ENCODE results near the gene ANGPTL4.

DNA sequence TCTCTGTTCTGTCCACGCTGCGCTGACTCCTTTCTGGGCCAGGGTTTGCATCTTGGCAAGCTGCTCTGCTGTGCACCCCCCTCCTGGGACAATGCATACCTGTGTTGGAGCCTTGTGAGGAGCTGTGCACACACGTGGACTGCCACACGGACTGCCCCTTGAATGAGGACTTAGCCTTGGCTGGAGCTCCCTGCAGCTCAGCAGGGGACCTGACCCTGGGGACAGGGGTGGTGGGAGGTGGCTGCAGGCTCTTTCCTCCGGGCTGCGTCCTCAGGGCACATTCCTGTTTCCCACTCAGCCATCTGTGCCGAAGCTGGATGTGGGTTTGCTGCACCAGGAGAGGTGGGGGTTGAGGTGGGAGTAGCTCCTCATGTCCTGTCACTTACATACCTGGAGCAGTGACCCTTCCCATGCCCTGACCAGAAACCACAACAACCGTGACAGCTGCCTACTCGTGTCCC lies 34.4 kb downstream of the ANGPTL4 start:
- TF ChIP-seq, protein P1, sequence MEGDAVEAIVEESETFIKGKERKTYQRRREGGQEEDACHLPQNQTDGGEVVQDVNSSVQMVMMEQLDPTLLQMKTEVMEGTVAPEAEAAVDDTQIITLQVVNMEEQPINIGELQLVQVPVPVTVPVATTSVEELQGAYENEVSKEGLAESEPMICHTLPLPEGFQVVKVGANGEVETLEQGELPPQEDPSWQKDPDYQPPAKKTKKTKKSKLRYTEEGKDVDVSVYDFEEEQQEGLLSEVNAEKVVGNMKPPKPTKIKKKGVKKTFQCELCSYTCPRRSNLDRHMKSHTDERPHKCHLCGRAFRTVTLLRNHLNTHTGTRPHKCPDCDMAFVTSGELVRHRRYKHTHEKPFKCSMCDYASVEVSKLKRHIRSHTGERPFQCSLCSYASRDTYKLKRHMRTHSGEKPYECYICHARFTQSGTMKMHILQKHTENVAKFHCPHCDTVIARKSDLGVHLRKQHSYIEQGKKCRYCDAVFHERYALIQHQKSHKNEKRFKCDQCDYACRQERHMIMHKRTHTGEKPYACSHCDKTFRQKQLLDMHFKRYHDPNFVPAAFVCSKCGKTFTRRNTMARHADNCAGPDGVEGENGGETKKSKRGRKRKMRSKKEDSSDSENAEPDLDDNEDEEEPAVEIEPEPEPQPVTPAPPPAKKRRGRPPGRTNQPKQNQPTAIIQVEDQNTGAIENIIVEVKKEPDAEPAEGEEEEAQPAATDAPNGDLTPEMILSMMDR (IDR thresholded peaks at IDR 0.05; ENCODE audit: insufficient read depth, low read length): no peak
- TF ChIP-seq POLR2AphosphoS5 (IDR thresholded peaks at IDR 0.05; ENCODE audit: low read depth) (no peak), GABPA (IDR thresholded peaks at IDR 0.05; ENCODE audit: low read depth) (no peak), SPI1 (IDR thresholded peaks at IDR 0.05; ENCODE audit: borderline replicate concordance, low read depth) (no peak)
- TF ChIP-seq, protein P2, sequence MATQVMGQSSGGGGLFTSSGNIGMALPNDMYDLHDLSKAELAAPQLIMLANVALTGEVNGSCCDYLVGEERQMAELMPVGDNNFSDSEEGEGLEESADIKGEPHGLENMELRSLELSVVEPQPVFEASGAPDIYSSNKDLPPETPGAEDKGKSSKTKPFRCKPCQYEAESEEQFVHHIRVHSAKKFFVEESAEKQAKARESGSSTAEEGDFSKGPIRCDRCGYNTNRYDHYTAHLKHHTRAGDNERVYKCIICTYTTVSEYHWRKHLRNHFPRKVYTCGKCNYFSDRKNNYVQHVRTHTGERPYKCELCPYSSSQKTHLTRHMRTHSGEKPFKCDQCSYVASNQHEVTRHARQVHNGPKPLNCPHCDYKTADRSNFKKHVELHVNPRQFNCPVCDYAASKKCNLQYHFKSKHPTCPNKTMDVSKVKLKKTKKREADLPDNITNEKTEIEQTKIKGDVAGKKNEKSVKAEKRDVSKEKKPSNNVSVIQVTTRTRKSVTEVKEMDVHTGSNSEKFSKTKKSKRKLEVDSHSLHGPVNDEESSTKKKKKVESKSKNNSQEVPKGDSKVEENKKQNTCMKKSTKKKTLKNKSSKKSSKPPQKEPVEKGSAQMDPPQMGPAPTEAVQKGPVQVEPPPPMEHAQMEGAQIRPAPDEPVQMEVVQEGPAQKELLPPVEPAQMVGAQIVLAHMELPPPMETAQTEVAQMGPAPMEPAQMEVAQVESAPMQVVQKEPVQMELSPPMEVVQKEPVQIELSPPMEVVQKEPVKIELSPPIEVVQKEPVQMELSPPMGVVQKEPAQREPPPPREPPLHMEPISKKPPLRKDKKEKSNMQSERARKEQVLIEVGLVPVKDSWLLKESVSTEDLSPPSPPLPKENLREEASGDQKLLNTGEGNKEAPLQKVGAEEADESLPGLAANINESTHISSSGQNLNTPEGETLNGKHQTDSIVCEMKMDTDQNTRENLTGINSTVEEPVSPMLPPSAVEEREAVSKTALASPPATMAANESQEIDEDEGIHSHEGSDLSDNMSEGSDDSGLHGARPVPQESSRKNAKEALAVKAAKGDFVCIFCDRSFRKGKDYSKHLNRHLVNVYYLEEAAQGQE (IDR thresholded peaks at IDR 0.05; ENCODE audit: insufficient replicate concordance, low read depth): no peak
